CD4-positive, alpha-beta T cell (primary cell): ENCODE data around the gene STOM. TPM values are rescaled to one million over a fixed set of nuclear protein-coding genes. Genes with fewer than 3 reads are reported as not detected.
A peak's percentile ranks its signal among the peaks of the same experiment; 100 is the strongest.

Experiments
- ATAC-seq: fragments of 200-7000 bp; cut with Tn5 transposase; one replicate; pipeline ENCODE4 v1.10.0; 2022; ENCODE audit warnings: mild to moderate bottlenecking; ENCODE audit not compliant: poor library complexity
- CTCF ChIA-PET: fragments of 350-600 bp; sonication (Branson Sonifier 250); formaldehyde crosslinking; loops from one replicate; lab custom pipeline; 2021; ENCODE audit warnings: antibody characterized with exemption, inconsistent platforms; lab: Charles Lee
- POLR2A ChIA-PET: fragments of 350-600 bp; sonication (Branson Sonifier 250); formaldehyde crosslinking; loops from one replicate; lab custom pipeline; 2021; ENCODE audit warnings: antibody characterized with exemption, inconsistent platforms; lab: Charles Lee
- DNase-seq, 14 experiments: peaks; one replicate each; pipeline ENCODE4 v3.0.0-alpha.2; 2013 to 2020; ENCODE audit warnings: mixed read lengths in 2 of 14
- H3K27ac ChIP-seq, 2 donors: one replicate each; pipeline versions ENCODE4 v1.5.1 to v1.7.0; 2013; ENCODE audit warnings: low read length in 2 of 2, low read depth in 1 of 2, mild to moderate bottlenecking in 1 of 2
- H3K27me3 ChIP-seq, 2 experiments: 1 replicate in 1 of 2; 2 replicates in 1 of 2; pipeline versions ENCODE4 v1.6.1 to v1.7.0; 2013; ENCODE audit warnings: low read length in 2 of 2, control low read depth in 1 of 2, mild to moderate bottlenecking in 1 of 2, moderate library complexity in 1 of 2; ENCODE audit not compliant: insufficient read depth in 2 of 2, control insufficient read depth in 1 of 2
- H3K36me3 ChIP-seq: one replicate; pipeline ENCODE4 v1.6.1; 2013; ENCODE audit warnings: low read length, control low read depth; ENCODE audit not compliant: insufficient read depth
- H3K4me1 ChIP-seq: one replicate; pipeline ENCODE4 v1.6.1; 2013; ENCODE audit warnings: low read length, control low read depth; ENCODE audit not compliant: insufficient read depth
- H3K4me3 ChIP-seq: one replicate; pipeline ENCODE4 v1.5.1; 2013; ENCODE audit warnings: mild to moderate bottlenecking, low read length, moderate library complexity
- H3K9me3 ChIP-seq, 2 experiments: 1 replicate in 1 of 2; 2 replicates in 1 of 2; pipeline versions ENCODE4 v1.6.1 to v1.7.0; 2013; ENCODE audit warnings: low read length in 2 of 2, mild to moderate bottlenecking in 2 of 2, control low read depth in 1 of 2, moderate library complexity in 1 of 2; ENCODE audit not compliant: control insufficient read depth in 1 of 2, insufficient read depth in 1 of 2
- H3K27ac Mint-ChIP-seq: one replicate; pipeline ENCODE4 v1.8.0; 2020; ENCODE audit warnings: mixed read lengths
- H3K27me3 Mint-ChIP-seq: one replicate; pipeline ENCODE4 v1.8.0; 2021; ENCODE audit warnings: mixed read lengths
- H3K36me3 Mint-ChIP-seq: one replicate; pipeline ENCODE4 v1.8.0; 2021; ENCODE audit warnings: low read depth, mixed read lengths
- H3K4me1 Mint-ChIP-seq: one replicate; pipeline ENCODE4 v1.8.0; 2021; ENCODE audit warnings: low read depth, mixed read lengths
- H3K4me3 Mint-ChIP-seq: one replicate; pipeline ENCODE4 v1.8.0; 2020; ENCODE audit warnings: mild to moderate bottlenecking, mixed read lengths
- H3K9me3 Mint-ChIP-seq: one replicate; pipeline ENCODE4 v1.8.0; 2020; ENCODE audit warnings: mixed read lengths
- intact Hi-C, 2 experiments: fragments of 100-400 bp; cut with DNase I in 1 of 2; cut with micrococcal nuclease in 1 of 2; formaldehyde crosslinking; loops; one replicate each; pipeline versions ENCODE4 v1.15.1 to v1.9.0; 2023 to 2025; cut with DNase I, micrococcal nuclease
- total RNA-seq, 174 experiments: library from RNA in 2 of 174; stranded (reverse) in 2 of 174; gene quantifications; one replicate each; pipeline ENCODE4 v1.2.3 and lab custom pipeline; 2021 to 2026
- TF ChIP-seq, protein P1 (sequence below): fragments of 200-600 bp; IDR thresholded peaks from one replicate; pipeline ENCODE4 v1.8.0; 2022; ENCODE audit warnings: antibody characterized with exemption, mild to moderate bottlenecking

Gene STOM
- total RNA-seq, 2 experiments from 2014 or later, result 26.1 to 27.9 TPM

DNA sequence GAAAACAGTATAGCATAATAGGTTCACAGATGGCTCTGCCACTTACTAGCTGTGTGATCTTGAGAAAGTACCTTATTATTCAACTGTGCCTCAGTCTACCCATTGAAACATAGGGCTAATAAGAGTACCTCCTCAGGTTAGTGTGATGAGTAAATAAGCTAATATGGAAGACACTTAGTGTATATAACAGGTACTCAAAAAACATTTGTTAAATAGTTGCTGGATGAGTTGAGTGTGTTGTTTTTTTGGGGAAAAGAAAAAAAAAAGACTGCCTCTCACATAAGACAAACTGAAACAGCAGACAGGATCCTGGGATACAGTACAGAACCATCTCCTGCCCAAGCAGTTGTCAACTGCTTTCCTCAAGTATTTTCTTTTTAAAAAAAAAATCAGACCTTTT lies 5.2 kb downstream of the STOM start:
- DNase-seq, result no peak
- ChIA-PET CTCF (interaction anchor here (1.5 to 3.4 kb wide), 3 partner anchors 11 to 45 kb away, joined by 3 to 16 read pairs (median 5); no protein-coding TSS in a partner anchor), POLR2A (no interaction called here)
- Histone ChIP-seq H3K27me3 (no peaks in the 10 kb centered on the region), H3K4me1 (peaks cover 11% of the 10 kb centered on the region), H3K4me3 (no peak overlapping the region), H3K36me3 (peaks cover 4% of the 10 kb centered on the region), H3K9me3 (no peaks in the 10 kb centered on the region), H3K27ac (no peak overlapping the region)
- intact Hi-C loops, result loop anchor here in 1 of 2 experiments (5.0 kb wide), 1 partner anchor 163 kb away; the partner anchor contains the start of gene RAB14
- Mint-ChIP-seq H3K27ac (no peak overlapping the region), H3K4me3 (peak overlapping the region; percentile 9), H3K9me3 (no peaks in the 10 kb centered on the region), H3K27me3 (no peaks in the 10 kb centered on the region), H3K4me1 (peaks cover 70% of the 10 kb centered on the region), H3K36me3 (no peaks in the 10 kb centered on the region)
- TF ChIP-seq, protein P1, sequence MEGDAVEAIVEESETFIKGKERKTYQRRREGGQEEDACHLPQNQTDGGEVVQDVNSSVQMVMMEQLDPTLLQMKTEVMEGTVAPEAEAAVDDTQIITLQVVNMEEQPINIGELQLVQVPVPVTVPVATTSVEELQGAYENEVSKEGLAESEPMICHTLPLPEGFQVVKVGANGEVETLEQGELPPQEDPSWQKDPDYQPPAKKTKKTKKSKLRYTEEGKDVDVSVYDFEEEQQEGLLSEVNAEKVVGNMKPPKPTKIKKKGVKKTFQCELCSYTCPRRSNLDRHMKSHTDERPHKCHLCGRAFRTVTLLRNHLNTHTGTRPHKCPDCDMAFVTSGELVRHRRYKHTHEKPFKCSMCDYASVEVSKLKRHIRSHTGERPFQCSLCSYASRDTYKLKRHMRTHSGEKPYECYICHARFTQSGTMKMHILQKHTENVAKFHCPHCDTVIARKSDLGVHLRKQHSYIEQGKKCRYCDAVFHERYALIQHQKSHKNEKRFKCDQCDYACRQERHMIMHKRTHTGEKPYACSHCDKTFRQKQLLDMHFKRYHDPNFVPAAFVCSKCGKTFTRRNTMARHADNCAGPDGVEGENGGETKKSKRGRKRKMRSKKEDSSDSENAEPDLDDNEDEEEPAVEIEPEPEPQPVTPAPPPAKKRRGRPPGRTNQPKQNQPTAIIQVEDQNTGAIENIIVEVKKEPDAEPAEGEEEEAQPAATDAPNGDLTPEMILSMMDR, result no peak
- ATAC-seq, result no peak

DNA sequence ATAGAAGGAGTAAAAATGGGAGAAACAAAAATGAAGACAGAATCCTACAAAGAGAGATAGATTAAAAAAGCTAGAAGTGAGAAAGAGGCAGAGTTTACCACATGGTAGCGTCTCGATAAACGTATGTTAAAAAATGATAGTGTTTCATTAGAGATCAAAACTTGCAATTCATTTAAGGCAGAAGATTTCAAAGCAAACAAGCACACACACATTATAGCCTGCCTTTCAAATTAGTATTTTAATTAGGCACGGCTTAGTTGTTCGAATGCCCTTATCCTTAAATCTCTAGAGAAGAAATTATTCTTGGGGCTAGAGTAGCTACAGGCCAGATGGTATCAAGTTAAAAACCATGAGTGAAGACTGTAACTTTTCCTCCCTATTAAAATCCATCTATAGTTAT lies 6.0 kb downstream of the STOM start:
- H3K4me3 Mint-ChIP-seq, result no peak overlapping the region
- DNase-seq (no peak), ATAC-seq (no peak)
- intact Hi-C loops, result no loop called here
- no peak overlapping the region for H3K4me3 ChIP-seq
- H3K27me3 Mint-ChIP-seq, result no peaks in the 10 kb centered on the region
- peaks cover 6% of the 10 kb centered on the region for H3K4me1 ChIP-seq
- no peak overlapping the region for H3K27ac Mint-ChIP-seq
- H3K9me3 ChIP-seq, result no peaks in the 10 kb centered on the region
- H3K4me1 Mint-ChIP-seq, result peaks cover 70% of the 10 kb centered on the region
- ChIA-PET POLR2A (interaction anchor here (1.8 kb wide), 1 partner anchor 10 kb away, joined by 8 read pairs; no protein-coding TSS in a partner anchor), CTCF (interaction anchor here (0.9 to 3.4 kb wide), 4 partner anchors 10 to 86 kb away, joined by 3 to 16 read pairs (median 4); no protein-coding TSS in a partner anchor)
- no peaks in the 10 kb centered on the region for H3K27me3 ChIP-seq
- no peaks in the 10 kb centered on the region for H3K9me3 Mint-ChIP-seq
- H3K27ac ChIP-seq, result no peak overlapping the region
- peaks cover 4% of the 10 kb centered on the region for H3K36me3 ChIP-seq
- TF ChIP-seq, protein P1, result no peak
- no peaks in the 10 kb centered on the region for H3K36me3 Mint-ChIP-seq

DNA sequence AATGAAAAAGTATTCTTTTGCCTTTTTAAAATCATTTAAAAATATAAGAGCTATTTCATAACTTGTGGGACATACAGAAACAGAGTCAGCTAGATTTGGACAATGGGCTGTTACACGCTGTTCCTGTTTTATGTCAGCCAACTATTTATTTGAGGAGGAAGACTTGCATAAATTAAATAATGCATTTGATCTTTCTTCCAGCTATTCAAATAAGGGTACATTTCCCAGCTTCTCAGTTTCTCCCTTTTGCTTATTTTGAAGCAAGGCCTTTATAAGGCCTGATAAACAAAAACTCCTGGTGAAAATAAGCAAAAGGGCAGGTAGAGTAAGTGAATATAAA lies 6.5 kb downstream of the STOM start:
- no peak overlapping the region for H3K27ac ChIP-seq
- no peaks in the 10 kb centered on the region for H3K27me3 ChIP-seq
- POLR2A ChIA-PET, result interaction anchor here (1.8 kb wide), 1 partner anchor 9 kb away, joined by 8 read pairs; no protein-coding TSS in a partner anchor
- H3K4me3 Mint-ChIP-seq, result no peak overlapping the region
- H3K27me3 Mint-ChIP-seq, result no peaks in the 10 kb centered on the region
- peaks cover 70% of the 10 kb centered on the region for H3K4me1 Mint-ChIP-seq
- intact Hi-C loops, result no loop called here
- no peak overlapping the region for H3K27ac Mint-ChIP-seq
- peaks cover 4% of the 10 kb centered on the region for H3K36me3 ChIP-seq
- no peaks in the 10 kb centered on the region for H3K9me3 ChIP-seq
- H3K4me1 ChIP-seq, result peaks cover 9% of the 10 kb centered on the region
- CTCF ChIA-PET, result interaction anchor here (0.9 to 3.4 kb wide), 4 partner anchors 10 to 85 kb away, joined by 3 to 16 read pairs (median 4); no protein-coding TSS in a partner anchor
- H3K36me3 Mint-ChIP-seq, result no peaks in the 10 kb centered on the region
- DNase-seq (no peak), ATAC-seq (no peak)
- no peak overlapping the region for H3K4me3 ChIP-seq
- no peaks in the 10 kb centered on the region for H3K9me3 Mint-ChIP-seq
- TF ChIP-seq, protein P1, result no peak
